Activated CD8-positive, alpha-beta memory T cell treated with anti-CD3 and anti-CD28 coated beads for 48 hours (primary cell): ENCODE data around the gene STK4.
"Not testable (repeated sequence)": the region's sequence is repeated elsewhere in the genome, so short reads cannot be mapped to it uniquely, and the experiment has no call there.

ENCODE experiments used
- DNase-seq, 3 experiments: peaks; one replicate each; pipeline ENCODE4 v3.0.0-alpha.2; 2020; ENCODE audit warnings: low read depth in 2 of 3, low spot score in 2 of 3

The STK4 gene

GRCh38 chr20:45021631-45022030, 55.3 kb downstream of the STK4 start:
- no peak for DNase-seq

- DNase-seq: not testable (repeated sequence)
These were observed 56.8 kb downstream of the STK4 start for GRCh38 chr20:45023140-45023539.

- DNase-seq: no peak
These were observed 62.3 kb downstream of the STK4 start for GRCh38 chr20:45028424-45029136.

- no peak for DNase-seq
These were observed 63.6 kb downstream of the STK4 start for GRCh38 chr20:45029884-45030283.

GRCh38 chr20:45032276-45032675, 66.0 kb downstream of the STK4 start:
- no peak for DNase-seq

- DNase-seq: no peak
These were observed 66.5 kb downstream of the STK4 start for GRCh38 chr20:45032781-45033180.

GRCh38 chr20:45034436-45034835, 68.1 kb downstream of the STK4 start:
- no peak for DNase-seq

- no peak for DNase-seq
These were observed 69.9 kb downstream of the STK4 start for GRCh38 chr20:45036044-45036755.

- no peak for DNase-seq
These were observed 70.7 kb downstream of the STK4 start for GRCh38 chr20:45037050-45037449.

GRCh38 chr20:45037635-45038034, 71.3 kb downstream of the STK4 start:
- DNase-seq: no peak

GRCh38 chr20:45038745-45039474, 72.6 kb downstream of the STK4 start:
- DNase-seq: no peak

GRCh38 chr20:45039475-45039820, 73.1 kb downstream of the STK4 start:
- DNase-seq: no peak

- DNase-seq: no peak
These were observed 75.4 kb downstream of the STK4 start for GRCh38 chr20:45041464-45042337.

GRCh38 chr20:45042978-45043377, 76.7 kb downstream of the STK4 start:
- DNase-seq: no peak

GRCh38 chr20:45044084-45044573, 77.8 kb downstream of the STK4 start:
- no peak for DNase-seq

- no peak for DNase-seq
These were observed 78.3 kb downstream of the STK4 start for GRCh38 chr20:45044601-45045000.

GRCh38 chr20:45047581-45048119, 81.3 kb downstream of the STK4 start:
- DNase-seq: no peak

- no peak for DNase-seq
These were observed 83.1 kb downstream of the STK4 start for GRCh38 chr20:45049438-45049837.

- DNase-seq: no peak
These were observed 83.7 kb downstream of the STK4 start for GRCh38 chr20:45049904-45050471.
